Spleen (tissue), 7 donors: ENCODE measurements around the gene BIVM.
"Not testable (repeated sequence)": the region's sequence is repeated elsewhere in the genome, so short reads cannot be mapped to it uniquely, and the experiment has no call there.

Experiments
- POLR2A ChIP-seq, 3 donors: fragments of 450-650 bp; IDR thresholded peaks; one replicate each; pipeline ENCODE4 v1.5.1; 2017; ENCODE audit warnings: antibody characterized with exemption in 3 of 3, mild to moderate bottlenecking in 1 of 3
- POLR2AphosphoS5 ChIP-seq, 3 donors: sonication (generic); formaldehyde crosslinking; IDR thresholded peaks; one replicate each; pipeline ENCODE4 v1.5.1; 2017; ENCODE audit warnings: antibody characterized with exemption in 3 of 3
- TF ChIP-seq, protein P1 (sequence below), 11 experiments: fragments of 200-600 bp in 7 of 11; fragments of 450-650 bp in 4 of 11; sonication (generic) in 4 of 11; IDR thresholded peaks in 8 of 11; conservative IDR thresholded peaks in 3 of 11; 1 replicate in 7 of 11; 2 replicates in 4 of 11; pipeline versions ENCODE4 v1.4.0 to v1.8.0; 2016 to 2021; ENCODE audit warnings: antibody characterized with exemption in 11 of 11, inconsistent platforms in 4 of 11, mild to moderate bottlenecking in 1 of 11
- donor health status: DM: no; HTN: no; CAD: no; lungs with moderate emphysema.
- donor health status: DM: no; HTN: no; CAD: no.
- donor health status: DM: no; HTN: no; CAD: no.

DNA sequence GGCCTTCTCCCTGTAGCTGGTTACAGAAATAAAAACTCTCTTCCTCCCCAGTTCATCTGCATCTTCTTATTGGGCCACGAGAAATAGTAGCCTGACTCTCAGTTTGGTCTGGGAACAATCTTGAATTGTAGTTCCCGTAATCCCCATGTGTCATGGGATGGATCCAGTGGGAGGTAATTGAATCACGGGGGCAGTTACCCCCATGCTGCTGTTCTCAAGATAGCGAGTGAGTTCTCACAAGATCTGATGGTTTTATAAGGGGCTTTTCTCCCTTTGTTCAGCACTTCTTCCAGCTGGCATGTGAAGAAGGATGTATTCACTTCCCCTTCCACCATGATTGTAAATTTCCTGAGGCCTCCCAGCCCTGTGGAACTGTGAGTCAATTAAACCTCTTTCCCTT, 18.3 kb upstream of the BIVM start:
- TF ChIP-seq, protein P1, sequence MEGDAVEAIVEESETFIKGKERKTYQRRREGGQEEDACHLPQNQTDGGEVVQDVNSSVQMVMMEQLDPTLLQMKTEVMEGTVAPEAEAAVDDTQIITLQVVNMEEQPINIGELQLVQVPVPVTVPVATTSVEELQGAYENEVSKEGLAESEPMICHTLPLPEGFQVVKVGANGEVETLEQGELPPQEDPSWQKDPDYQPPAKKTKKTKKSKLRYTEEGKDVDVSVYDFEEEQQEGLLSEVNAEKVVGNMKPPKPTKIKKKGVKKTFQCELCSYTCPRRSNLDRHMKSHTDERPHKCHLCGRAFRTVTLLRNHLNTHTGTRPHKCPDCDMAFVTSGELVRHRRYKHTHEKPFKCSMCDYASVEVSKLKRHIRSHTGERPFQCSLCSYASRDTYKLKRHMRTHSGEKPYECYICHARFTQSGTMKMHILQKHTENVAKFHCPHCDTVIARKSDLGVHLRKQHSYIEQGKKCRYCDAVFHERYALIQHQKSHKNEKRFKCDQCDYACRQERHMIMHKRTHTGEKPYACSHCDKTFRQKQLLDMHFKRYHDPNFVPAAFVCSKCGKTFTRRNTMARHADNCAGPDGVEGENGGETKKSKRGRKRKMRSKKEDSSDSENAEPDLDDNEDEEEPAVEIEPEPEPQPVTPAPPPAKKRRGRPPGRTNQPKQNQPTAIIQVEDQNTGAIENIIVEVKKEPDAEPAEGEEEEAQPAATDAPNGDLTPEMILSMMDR (IDR thresholded peaks at IDR 0.05 in 8 of 11, conservative IDR thresholded peaks at IDR 0.05 in 3 of 11): not testable (repeated sequence)
- TF ChIP-seq POLR2AphosphoS5, POLR2A (IDR thresholded peaks at IDR 0.05): not testable (repeated sequence)
